NCI-H1930 (cell line): ENCODE data around the gene ARMS2.

Source experiments
- DNase-seq, 2 experiments: peaks; one replicate each; lab custom pipeline; 2025; lab: John Stamatoyannopoulos, UW

Gene ARMS2

GRCh38 chr10:122473116-122473515, 18.7 kb downstream of the ARMS2 start:
- no peak for DNase-seq

GRCh38 chr10:122474131-122474818, 19.8 kb downstream of the ARMS2 start:
- DNase-seq, result no peak

- no peak for DNase-seq
These were observed 20.6 kb downstream of the ARMS2 start for GRCh38 chr10:122475100-122475499.

- no peak for DNase-seq
These were observed 21.3 kb downstream of the ARMS2 start for GRCh38 chr10:122475591-122476332.

- DNase-seq, result no peak
These were observed 21.9 kb downstream of the ARMS2 start for GRCh38 chr10:122476333-122476695.

GRCh38 chr10:122477436-122477835, 23.0 kb downstream of the ARMS2 start:
- DNase-seq, result no peak

- no peak for DNase-seq
These were observed 24.5 kb downstream of the ARMS2 start for GRCh38 chr10:122478971-122479370.

- DNase-seq, result no peak
These were observed 25.8 kb downstream of the ARMS2 start for GRCh38 chr10:122480146-122480833.

GRCh38 chr10:122481296-122482056, 27.0 kb downstream of the ARMS2 start:
- no peak for DNase-seq

- no peak for DNase-seq
These were observed 30.0 kb downstream of the ARMS2 start for GRCh38 chr10:122484276-122485060.

GRCh38 chr10:122485670-122486069, 31.2 kb downstream of the ARMS2 start:
- DNase-seq, result no peak

GRCh38 chr10:122486406-122487080, 32.1 kb downstream of the ARMS2 start:
- no peak for DNase-seq

GRCh38 chr10:122487174-122487765, 32.8 kb downstream of the ARMS2 start:
- DNase-seq, result no peak

- DNase-seq, result no peak
These were observed 35.8 kb downstream of the ARMS2 start for GRCh38 chr10:122490268-122490667.

GRCh38 chr10:122490786-122491680, 36.6 kb downstream of the ARMS2 start:
- DNase-seq, result no peak

GRCh38 chr10:122492006-122492405, 37.6 kb downstream of the ARMS2 start:
- DNase-seq, result no peak

GRCh38 chr10:122492999-122493481, 38.6 kb downstream of the ARMS2 start:
- DNase-seq, result no peak

- DNase-seq, result no peak
These were observed 39.3 kb downstream of the ARMS2 start for GRCh38 chr10:122493761-122494160.

- DNase-seq, result no peak
These were observed 39.8 kb downstream of the ARMS2 start for GRCh38 chr10:122494173-122494820.
